Measurements from ENCODE around the gene ANKRD55. TPM values are rescaled to one million over a fixed set of nuclear protein-coding genes. Genes with fewer than 3 reads are reported as not detected.

ANKRD55 gene
- total RNA-seq, 1 experiment from 2014 or later, result not detected

GRCh38 chr5:56232538-56232937 lies 592 bp downstream of the ANKRD55 start:
- DNase-seq (no peak), ATAC-seq (no peak)
- Histone ChIP-seq H3K9me2 (replicated peaks; ENCODE audit: low read length) (no peaks in the 10 kb centered on the region), H3K4me2 (ENCODE audit: low read length) (no peak overlapping the region), H3K9me3 (ENCODE audit: low read length) (no peaks in the 10 kb centered on the region), H3K27ac (ENCODE audit: low read length) (no peak overlapping the region), H3K27me3 (ENCODE audit: low read length) (0 out of 2 replicates have a peak, but pooled peaks cover 4% of the 10 kb centered on the region), H3K4me3 (ENCODE audit: low read length) (no peak overlapping the region), H3K9ac (ENCODE audit: low read length) (no peak overlapping the region), H3K36me3 (ENCODE audit: low read depth, low read length) (no peaks in the 10 kb centered on the region), H3K4me1 (ENCODE audit: insufficient read depth, low read length) (no peaks in the 10 kb centered on the region), H3F3A (ENCODE audit: low read length, unreplicated experiment) (no peaks in the 10 kb centered on the region), H2AFZ (ENCODE audit: low read length) (no peak overlapping the region), H3K79me2 (ENCODE audit: low read length) (no peaks in the 10 kb centered on the region), H4K20me1 (ENCODE audit: low read length) (no peaks in the 10 kb centered on the region)
- POLR2A ChIA-PET (ENCODE audit: unreplicated experiment), result no interaction called here
- no TSS peak for BruUV-seq (replicated peaks)
- CTCF ChIA-PET, result no interaction called here
- TF ChIP-seq EZH2 (IDR thresholded peaks at IDR 0.05; ENCODE audit: low read length, unreplicated experiment) (no peak), EZH2phosphoT487 (IDR thresholded peaks at IDR 0.05; ENCODE audit: borderline replicate concordance, low read length) (no peak), CTCF (conservative IDR thresholded peaks at IDR 0.05; ENCODE audit: low read depth, low read length) (no peak)
- intact Hi-C loops (cut with micrococcal nuclease), result no loop called here

GRCh38 chr5:56230576-56230975 lies 2.6 kb downstream of the ANKRD55 start:
- Histone ChIP-seq H3K4me1 (ENCODE audit: insufficient read depth, low read length) (no peaks in the 10 kb centered on the region), H3K9me3 (ENCODE audit: low read length) (no peaks in the 10 kb centered on the region), H2AFZ (ENCODE audit: low read length) (no peak overlapping the region), H3K79me2 (ENCODE audit: low read length) (no peaks in the 10 kb centered on the region), H3K27ac (ENCODE audit: low read length) (no peak overlapping the region), H3K36me3 (ENCODE audit: low read depth, low read length) (no peaks in the 10 kb centered on the region), H4K20me1 (ENCODE audit: low read length) (no peaks in the 10 kb centered on the region), H3F3A (ENCODE audit: low read length, unreplicated experiment) (no peaks in the 10 kb centered on the region), H3K27me3 (ENCODE audit: low read length) (0 out of 2 replicates have a peak, but pooled peaks cover 4% of the 10 kb centered on the region), H3K9ac (ENCODE audit: low read length) (no peak overlapping the region), H3K9me2 (replicated peaks; ENCODE audit: low read length) (no peaks in the 10 kb centered on the region), H3K4me3 (ENCODE audit: low read length) (no peak overlapping the region), H3K4me2 (ENCODE audit: low read length) (no peak overlapping the region)
- ChIA-PET CTCF (no interaction called here), POLR2A (ENCODE audit: unreplicated experiment) (no interaction called here)
- DNase-seq (no peak), ATAC-seq (no peak)
- no peak for TF ChIP-seq CTCF (conservative IDR thresholded peaks at IDR 0.05; ENCODE audit: low read depth, low read length)
- no peak for TF ChIP-seq EZH2 (IDR thresholded peaks at IDR 0.05; ENCODE audit: low read length, unreplicated experiment)
- no peak for TF ChIP-seq EZH2phosphoT487 (IDR thresholded peaks at IDR 0.05; ENCODE audit: borderline replicate concordance, low read length)
- no TSS peak for BruUV-seq (replicated peaks)
- intact Hi-C loops (cut with micrococcal nuclease), result no loop called here

GRCh38 chr5:56229111-56229510 lies 4.0 kb downstream of the ANKRD55 start:
- no peak overlapping the region for H3K4me3 ChIP-seq (ENCODE audit: low read length)
- POLR2A ChIA-PET (ENCODE audit: unreplicated experiment), result no interaction called here
- intact Hi-C loops (cut with micrococcal nuclease), result no loop called here
- H3K79me2 ChIP-seq (ENCODE audit: low read length), result no peaks in the 10 kb centered on the region
- BruUV-seq (replicated peaks), result no TSS peak
- H2AFZ ChIP-seq (ENCODE audit: low read length), result no peak overlapping the region
- no peaks in the 10 kb centered on the region for H3F3A ChIP-seq (ENCODE audit: low read length, unreplicated experiment)
- DNase-seq (no peak), ATAC-seq (no peak)
- no peak overlapping the region for H3K27ac ChIP-seq (ENCODE audit: low read length)
- CTCF ChIA-PET, result no interaction called here
- H3K9me3 ChIP-seq (ENCODE audit: low read length), result no peaks in the 10 kb centered on the region
- no peaks in the 10 kb centered on the region for H3K36me3 ChIP-seq (ENCODE audit: low read depth, low read length)
- H3K9ac ChIP-seq (ENCODE audit: low read length), result no peak overlapping the region
- H3K4me2 ChIP-seq (ENCODE audit: low read length), result no peak overlapping the region
- no peaks in the 10 kb centered on the region for H3K9me2 ChIP-seq (replicated peaks; ENCODE audit: low read length)
- H4K20me1 ChIP-seq (ENCODE audit: low read length), result no peaks in the 10 kb centered on the region
- no peaks in the 10 kb centered on the region for H3K4me1 ChIP-seq (ENCODE audit: insufficient read depth, low read length)
- TF ChIP-seq EZH2 (IDR thresholded peaks at IDR 0.05; ENCODE audit: low read length, unreplicated experiment) (no peak), EZH2phosphoT487 (IDR thresholded peaks at IDR 0.05; ENCODE audit: borderline replicate concordance, low read length) (no peak), CTCF (conservative IDR thresholded peaks at IDR 0.05; ENCODE audit: low read depth, low read length) (no peak)
- H3K27me3 ChIP-seq (ENCODE audit: low read length), result 0 out of 2 replicates have a peak, but pooled peaks cover 4% of the 10 kb centered on the region
